Measurements from ENCODE around the gene TMEM187. TPM values are rescaled to one million over a fixed set of nuclear protein-coding genes. Genes with fewer than 3 reads are reported as not detected.

Gene TMEM187
- total and polyA plus RNA-seq, 2 of the 4 experiments (the other 2 are of a cell fraction), result 3.4 to 6.2 TPM

DNA sequence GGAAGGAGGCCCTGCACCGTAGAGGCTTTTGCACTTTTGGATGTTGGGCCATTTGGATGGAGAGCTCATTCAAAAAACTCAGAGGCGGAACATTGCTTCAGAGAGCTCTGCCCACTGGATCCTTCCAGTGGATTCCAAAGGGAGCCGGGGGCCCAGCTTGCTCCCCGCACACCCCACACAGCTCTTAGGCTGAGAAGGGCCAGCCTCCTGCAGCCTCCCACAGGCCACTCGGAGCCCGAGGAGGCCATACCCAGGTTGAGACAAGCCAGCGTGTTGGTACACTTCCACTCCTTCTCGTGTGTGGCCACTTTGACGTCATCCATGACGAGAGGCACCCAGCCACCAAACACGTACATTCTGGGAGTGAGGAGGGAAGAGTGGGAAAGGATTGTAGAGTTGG lies 11.3 kb upstream of the TMEM187 start:
- Histone ChIP-seq H2BK120ac (ENCODE audit: low read depth, low read length) (no peak overlapping the region), H4K8ac (ENCODE audit: low read depth in 2 of 2, low read length in 2 of 2) (no peak overlapping the region), H3K4me2 (ENCODE audit: low read depth, low read length) (no peak overlapping the region), H3K14ac (replicated peaks; ENCODE audit: low read depth, low read length) (no peak overlapping the region), H3K27me3 (ENCODE audit: control insufficient read depth, insufficient read depth, low read length) (no peaks in the 10 kb centered on the region), H4K20me1 (ENCODE audit: insufficient read depth, low read length) (peaks cover 37% of the 10 kb centered on the region), H3K9me3 (ENCODE audit: control insufficient read depth, insufficient read depth, low read length) (no peaks in the 10 kb centered on the region), H2AFZ (replicated peaks; ENCODE audit: low read length, poor library complexity) (no peak overlapping the region), H3K18ac (ENCODE audit: low read depth, low read length) (no peak overlapping the region), H3K4me1 (ENCODE audit: control insufficient read depth, insufficient read depth, low read length) (peaks cover 2% of the 10 kb centered on the region; the same call in 1 of the 2 replicates), H2BK20ac (ENCODE audit: low read depth, low read length) (no peak overlapping the region), H2BK15ac (ENCODE audit: low read depth, low read length) (no peak overlapping the region), H3K4ac (ENCODE audit: low read depth, low read length) (no peak overlapping the region), H3K79me1 (ENCODE audit: low read depth in 1 of 2, low read length in 2 of 2) (peaks cover 5 to 9% of the 10 kb centered on the region in 2 experiments), H2BK5ac (ENCODE audit: low read depth, low read length, poor library complexity, severe bottlenecking) (no peak overlapping the region), H3K36me3 (ENCODE audit: control insufficient read depth, insufficient read depth, low read length) (peaks cover 69% of the 10 kb centered on the region), H3K27ac (ENCODE audit: insufficient read depth, low read length) (no peak overlapping the region), H3K9ac (ENCODE audit: low read depth, low read length) (no peak overlapping the region), H2AK5ac (ENCODE audit: low read depth, low read length) (no peak overlapping the region), H3K9me1 (ENCODE audit: insufficient read depth, low read length) (no peaks in the 10 kb centered on the region), H4K5ac (ENCODE audit: low read depth, low read length) (no peak overlapping the region), H4K91ac (ENCODE audit: insufficient read depth, low read depth, low read length) (no peak overlapping the region), H3K23ac (ENCODE audit: low read depth, low read length) (no peak overlapping the region), H3K4me3 (ENCODE audit: insufficient read depth, low read depth, low read length) (no peak overlapping the region), H2AK9ac (replicated peaks; ENCODE audit: low read depth, low read length, poor library complexity) (no peak overlapping the region), H3K56ac (ENCODE audit: extremely low read depth, insufficient read depth, low read length) (no peak overlapping the region)
- intact Hi-C loops (cut with micrococcal nuclease), result no loop called here
- CTCF ChIA-PET, result no interaction called here
- no peak for ATAC-seq (ENCODE audit: low read depth)
- in situ Hi-C loops (cut with MboI; ENCODE audit: low sequenced_read_pairs), result loop anchor here (10.0 kb wide), 1 partner anchor 196 kb away; the partner anchor contains the start of gene PLXNB3
- TF ChIP-seq, protein P1, sequence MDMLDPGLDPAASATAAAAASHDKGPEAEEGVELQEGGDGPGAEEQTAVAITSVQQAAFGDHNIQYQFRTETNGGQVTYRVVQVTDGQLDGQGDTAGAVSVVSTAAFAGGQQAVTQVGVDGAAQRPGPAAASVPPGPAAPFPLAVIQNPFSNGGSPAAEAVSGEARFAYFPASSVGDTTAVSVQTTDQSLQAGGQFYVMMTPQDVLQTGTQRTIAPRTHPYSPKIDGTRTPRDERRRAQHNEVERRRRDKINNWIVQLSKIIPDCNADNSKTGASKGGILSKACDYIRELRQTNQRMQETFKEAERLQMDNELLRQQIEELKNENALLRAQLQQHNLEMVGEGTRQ (IDR thresholded peaks at IDR 0.05; ENCODE audit: low read depth, low read length), result no peak
- TF ChIP-seq POLR2A (IDR thresholded peaks at IDR 0.05; ENCODE audit: low read depth, low read length) (no peak), MAFK (IDR thresholded peaks at IDR 0.05; ENCODE audit: low read depth, low read length) (no peak), RFX5 (IDR thresholded peaks at IDR 0.05; ENCODE audit: low read depth, low read length) (no peak), RCOR1 (IDR thresholded peaks at IDR 0.05; ENCODE audit: insufficient replicate concordance, low read length) (no peak), CHD1 (IDR thresholded peaks at IDR 0.05; ENCODE audit: low read depth, low read length) (no peak), MXI1 (IDR thresholded peaks at IDR 0.05; ENCODE audit: borderline replicate concordance, low read depth, low read length) (no peak)
- dilution Hi-C loops (cut with HindIII; ENCODE audit: low sequenced_read_pairs, unreplicated experiment), result no loop called here
- DNase-seq, result no peak
- BruUV-seq (replicated peaks), result no TSS peak
- WGBS, 2 experiments (ENCODE audit: extremely low coverage in 2 of 2, insufficient read length in 1 of 2), result no CpG with 5 or more reads among the region's 11 CpGs
- POLR2A ChIA-PET (ENCODE audit: unreplicated experiment), result no interaction called here

Measured in IMR-90 (cell line).